Liver (tissue), 9 donors: ENCODE measurements around the gene HAPLN2. TPM values are rescaled to one million over a fixed set of nuclear protein-coding genes. Genes with fewer than 3 reads are reported as not detected.

Experiments used
- DNase-seq: peaks from one replicate; pipeline ENCODE4 v3.0.0-alpha.2; 2017; ENCODE audit warnings: low spot score
- H3K27ac ChIP-seq, 2 donors: one replicate each; pipeline ENCODE4 v1.7.0; 2013; ENCODE audit warnings: inconsistent platforms in 2 of 2, low read length in 2 of 2, control low read depth in 1 of 2, low read depth in 1 of 2, mild to moderate bottlenecking in 1 of 2
- H3K27me3 ChIP-seq, 4 donors: one replicate each; pipeline versions ENCODE4 v1.6.1 to v1.7.0; 2013; ENCODE audit warnings: low read length in 3 of 4, inconsistent platforms in 1 of 4, mild to moderate bottlenecking in 1 of 4, moderate library complexity in 1 of 4; ENCODE audit not compliant: control insufficient read depth in 4 of 4, insufficient read depth in 4 of 4
- H3K36me3 ChIP-seq, 4 donors: one replicate each; pipeline versions ENCODE4 v1.6.1 to v1.7.0; 2013; ENCODE audit warnings: low read length in 3 of 4, mild to moderate bottlenecking in 3 of 4, low read depth in 1 of 4, moderate library complexity in 1 of 4; ENCODE audit not compliant: control insufficient read depth in 4 of 4, insufficient read depth in 3 of 4
- H3K4me1 ChIP-seq, 4 donors: one replicate each; pipeline versions ENCODE4 v1.6.1 to v1.7.0; 2013; ENCODE audit warnings: low read length in 3 of 4, mild to moderate bottlenecking in 3 of 4, moderate library complexity in 1 of 4; ENCODE audit not compliant: control insufficient read depth in 4 of 4, insufficient read depth in 4 of 4
- H3K4me3 ChIP-seq, 3 donors: one replicate each; pipeline versions ENCODE4 v1.6.1 to v1.7.0; 2013; ENCODE audit warnings: low read length in 3 of 3, control low read depth in 1 of 3, low read depth in 1 of 3, mild to moderate bottlenecking in 1 of 3
- H3K9ac ChIP-seq, 2 donors: one replicate each; pipeline ENCODE4 v1.7.0; 2013; ENCODE audit warnings: low read length in 2 of 2, mild to moderate bottlenecking in 2 of 2, moderate library complexity in 2 of 2, control low read depth in 1 of 2, low read depth in 1 of 2
- H3K9me3 ChIP-seq, 4 donors: one replicate each; pipeline versions ENCODE4 v1.6.1 to v1.7.0; 2013; ENCODE audit warnings: low read length in 3 of 4; ENCODE audit not compliant: control insufficient read depth in 4 of 4
- EGR1 ChIP-seq, 2 donors: IDR thresholded peaks; 2 replicates each; pipeline ENCODE4 v1.6.1; 2016 to 2018; ENCODE audit warnings: antibody characterized with exemption in 2 of 2, low read depth in 2 of 2
- FOXA1 ChIP-seq: IDR thresholded peaks from 2 replicates; pipeline ENCODE4 v1.6.1; 2016; ENCODE audit warnings: antibody characterized with exemption
- GABPA ChIP-seq, 2 donors: IDR thresholded peaks in 1 of 2; conservative IDR thresholded peaks in 1 of 2; 2 replicates each; pipeline ENCODE4 v1.6.1; 2016; ENCODE audit warnings: antibody characterized with exemption in 2 of 2, mild to moderate bottlenecking in 1 of 2, moderate library complexity in 1 of 2
- HNF4A ChIP-seq, 2 donors: conservative IDR thresholded peaks; 2 replicates each; pipeline ENCODE4 v1.6.1; 2016; ENCODE audit warnings: antibody characterized with exemption in 2 of 2, mild to moderate bottlenecking in 2 of 2
- HNF4G ChIP-seq: IDR thresholded peaks from 2 replicates; pipeline ENCODE4 v1.6.1; 2016; ENCODE audit warnings: antibody characterized with exemption
- JUND ChIP-seq, 2 donors: IDR thresholded peaks; 2 replicates each; pipeline ENCODE4 v1.6.1; 2016; ENCODE audit warnings: antibody characterized with exemption in 2 of 2
- NR2F2 ChIP-seq: IDR thresholded peaks from 2 replicates; pipeline ENCODE4 v1.6.1; 2016; ENCODE audit warnings: antibody characterized with exemption
- RAD21 ChIP-seq, 2 donors: IDR thresholded peaks; 2 replicates each; pipeline ENCODE4 v1.6.1; 2016; ENCODE audit warnings: antibody characterized with exemption in 2 of 2, mild to moderate bottlenecking in 2 of 2
- REST ChIP-seq: IDR thresholded peaks from 2 replicates; pipeline ENCODE4 v1.6.1; 2016; ENCODE audit warnings: antibody characterized with exemption, mild to moderate bottlenecking
- RXRA ChIP-seq, 2 donors: IDR thresholded peaks; 2 replicates each; pipeline ENCODE4 v1.6.1; 2017 to 2018; ENCODE audit warnings: antibody characterized with exemption in 2 of 2, mild to moderate bottlenecking in 1 of 2
- SP1 ChIP-seq: IDR thresholded peaks from 2 replicates; pipeline ENCODE4 v1.6.1; 2018; ENCODE audit warnings: antibody characterized with exemption, mild to moderate bottlenecking
- TAF1 ChIP-seq: conservative IDR thresholded peaks from 2 replicates; pipeline ENCODE4 v1.6.1; 2016; ENCODE audit warnings: antibody characterized with exemption, mild to moderate bottlenecking
- YY1 ChIP-seq: IDR thresholded peaks from 2 replicates; pipeline ENCODE4 v1.6.1; 2016; ENCODE audit warnings: antibody characterized with exemption, mild to moderate bottlenecking
- WGBS: extraction: QIAGEN DNeasy Blood & Tissue Kit; methylation state at CpG from one replicate; pipeline ENCODE4 v1.1.7; 2013; 5-methylcytosine and 5-hydroxymethylcytosine counted together
- polyA plus RNA-seq, 2 donors: library from polyadenylated mRNA; stranded (reverse) in 1 of 2; unstranded in 1 of 2; fragments of 200-250 nt in 1 of 2; fragments of >200 nt in 1 of 2; fragmentation: Nextera tagmentation in 1 of 2; extraction: Ambion mirVana in 1 of 2; gene quantifications; one replicate each; pipeline versions ENCODE4 v1.2.1 to v1.2.3, GENCODE V29; 2013 to 2015
- total RNA-seq, 2 donors: library from RNA; depleted of rRNA; stranded (reverse); fragments of >200 nt; gene quantifications; one replicate each; pipeline ENCODE4 v1.2.3, GENCODE V29; 2014
- TF ChIP-seq, protein P1 (sequence below): IDR thresholded peaks from 2 replicates; pipeline ENCODE4 v1.6.1; 2016; ENCODE audit warnings: antibody characterized with exemption
- TF ChIP-seq, protein P2 (sequence below): fragments of 150-350 bp; IDR thresholded peaks from 2 replicates; pipeline ENCODE4 v1.5.1; 2017; ENCODE audit warnings: improper control_type of control experiment, low read depth, low read length; ENCODE audit not compliant: missing input control
- TF ChIP-seq, protein P3 (sequence below): IDR thresholded peaks from 2 replicates; pipeline ENCODE4 v1.6.1; 2016; ENCODE audit warnings: antibody characterized with exemption
- TF ChIP-seq, protein P4 (sequence below): IDR thresholded peaks from 2 replicates; pipeline ENCODE4 v1.6.1; 2016; ENCODE audit warnings: antibody characterized with exemption
- donor health status: healthy.
- donor health status: healthy.
- donor health status: healthy.
- donor health status: healthy.
- donor health status: healthy.

Gene HAPLN2
- total and polyA plus RNA-seq, 4 donors = 0.03 to 0.08 TPM; not detected in 2

DNA sequence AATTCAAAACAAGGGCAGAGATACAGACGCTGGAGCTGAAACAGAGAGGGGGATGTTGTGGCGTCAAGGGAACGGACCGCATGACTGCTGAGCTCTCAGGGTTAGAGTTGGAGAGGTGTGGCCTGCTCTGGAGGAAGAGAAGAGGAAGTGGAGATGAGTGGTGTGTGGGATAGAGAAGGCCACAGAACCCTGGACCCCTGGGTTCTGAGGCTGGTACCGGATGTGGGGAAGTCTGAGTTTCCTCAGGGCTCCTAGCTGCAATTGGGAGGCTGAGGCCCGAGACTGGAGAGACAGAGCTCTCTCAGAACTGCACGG, 24.5 kb downstream of the HAPLN2 start:
- Histone ChIP-seq H3K9ac (no peak overlapping the region), H3K27me3 (peaks cover 5 to 18% (median 7%) of the 10 kb centered on the region in 4 donors), H3K4me3 (no peak overlapping the region), H3K9me3 (no peaks in the 10 kb centered on the region), H3K4me1 (peaks cover 0 to 6% (median 0%) of the 10 kb centered on the region in 4 donors), H3K27ac (no peak overlapping the region), H3K36me3 (no peaks in the 10 kb centered on the region)
- TF ChIP-seq TAF1 (no peak), RAD21 (IDR thresholded peaks at IDR 0.05) (no peak), FOXA1 (no peak), HNF4G (no peak), HNF4A (conservative IDR thresholded peaks at IDR 0.05) (no peak), GABPA (IDR thresholded peaks at IDR 0.05 in 1 of 2, conservative IDR thresholded peaks at IDR 0.05 in 1 of 2) (no peak), RXRA (IDR thresholded peaks at IDR 0.05) (no peak), SP1 (no peak), REST (no peak), EGR1 (IDR thresholded peaks at IDR 0.05; ENCODE audit: low read depth in 2 of 2) (no peak), NR2F2 (no peak), JUND (IDR thresholded peaks at IDR 0.05) (no peak)
- TF ChIP-seq, protein P1, sequence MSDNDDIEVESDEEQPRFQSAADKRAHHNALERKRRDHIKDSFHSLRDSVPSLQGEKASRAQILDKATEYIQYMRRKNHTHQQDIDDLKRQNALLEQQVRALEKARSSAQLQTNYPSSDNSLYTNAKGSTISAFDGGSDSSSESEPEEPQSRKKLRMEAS = no peak
- TF ChIP-seq, protein P2, sequence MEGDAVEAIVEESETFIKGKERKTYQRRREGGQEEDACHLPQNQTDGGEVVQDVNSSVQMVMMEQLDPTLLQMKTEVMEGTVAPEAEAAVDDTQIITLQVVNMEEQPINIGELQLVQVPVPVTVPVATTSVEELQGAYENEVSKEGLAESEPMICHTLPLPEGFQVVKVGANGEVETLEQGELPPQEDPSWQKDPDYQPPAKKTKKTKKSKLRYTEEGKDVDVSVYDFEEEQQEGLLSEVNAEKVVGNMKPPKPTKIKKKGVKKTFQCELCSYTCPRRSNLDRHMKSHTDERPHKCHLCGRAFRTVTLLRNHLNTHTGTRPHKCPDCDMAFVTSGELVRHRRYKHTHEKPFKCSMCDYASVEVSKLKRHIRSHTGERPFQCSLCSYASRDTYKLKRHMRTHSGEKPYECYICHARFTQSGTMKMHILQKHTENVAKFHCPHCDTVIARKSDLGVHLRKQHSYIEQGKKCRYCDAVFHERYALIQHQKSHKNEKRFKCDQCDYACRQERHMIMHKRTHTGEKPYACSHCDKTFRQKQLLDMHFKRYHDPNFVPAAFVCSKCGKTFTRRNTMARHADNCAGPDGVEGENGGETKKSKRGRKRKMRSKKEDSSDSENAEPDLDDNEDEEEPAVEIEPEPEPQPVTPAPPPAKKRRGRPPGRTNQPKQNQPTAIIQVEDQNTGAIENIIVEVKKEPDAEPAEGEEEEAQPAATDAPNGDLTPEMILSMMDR = no peak
- TF ChIP-seq, protein P3, sequence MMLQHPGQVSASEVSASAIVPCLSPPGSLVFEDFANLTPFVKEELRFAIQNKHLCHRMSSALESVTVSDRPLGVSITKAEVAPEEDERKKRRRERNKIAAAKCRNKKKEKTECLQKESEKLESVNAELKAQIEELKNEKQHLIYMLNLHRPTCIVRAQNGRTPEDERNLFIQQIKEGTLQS = no peak
- TF ChIP-seq, protein P4, sequence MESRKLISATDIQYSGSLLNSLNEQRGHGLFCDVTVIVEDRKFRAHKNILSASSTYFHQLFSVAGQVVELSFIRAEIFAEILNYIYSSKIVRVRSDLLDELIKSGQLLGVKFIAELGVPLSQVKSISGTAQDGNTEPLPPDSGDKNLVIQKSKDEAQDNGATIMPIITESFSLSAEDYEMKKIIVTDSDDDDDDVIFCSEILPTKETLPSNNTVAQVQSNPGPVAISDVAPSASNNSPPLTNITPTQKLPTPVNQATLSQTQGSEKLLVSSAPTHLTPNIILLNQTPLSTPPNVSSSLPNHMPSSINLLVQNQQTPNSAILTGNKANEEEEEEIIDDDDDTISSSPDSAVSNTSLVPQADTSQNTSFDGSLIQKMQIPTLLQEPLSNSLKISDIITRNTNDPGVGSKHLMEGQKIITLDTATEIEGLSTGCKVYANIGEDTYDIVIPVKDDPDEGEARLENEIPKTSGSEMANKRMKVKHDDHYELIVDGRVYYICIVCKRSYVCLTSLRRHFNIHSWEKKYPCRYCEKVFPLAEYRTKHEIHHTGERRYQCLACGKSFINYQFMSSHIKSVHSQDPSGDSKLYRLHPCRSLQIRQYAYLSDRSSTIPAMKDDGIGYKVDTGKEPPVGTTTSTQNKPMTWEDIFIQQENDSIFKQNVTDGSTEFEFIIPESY = no peak
- no peak for DNase-seq
- 56% methylated on average over 7 of the region's 7 CpGs for WGBS

- Histone ChIP-seq H3K27ac (no peak overlapping the region), H3K36me3 (no peaks in the 10 kb centered on the region), H3K4me1 (peaks cover 0 to 6% (median 0%) of the 10 kb centered on the region in 4 donors), H3K9me3 (no peaks in the 10 kb centered on the region), H3K9ac (no peak overlapping the region), H3K4me3 (no peak overlapping the region), H3K27me3 (peaks cover 5 to 18% (median 7%) of the 10 kb centered on the region in 4 donors)
- DNase-seq = no peak
- WGBS = 81% methylated on average over 3 of the region's 3 CpGs
- TF ChIP-seq RXRA (IDR thresholded peaks at IDR 0.05) (no peak), NR2F2 (no peak), YY1 (no peak), FOXA1 (no peak), TAF1 (no peak), HNF4A (conservative IDR thresholded peaks at IDR 0.05) (no peak)
- TF ChIP-seq, protein P3 = no peak
Observed at GRCh38 chr1:156644146-156644545, 24.9 kb downstream of the HAPLN2 start.
